ENCODE results near the gene NCS1. TPM values are rescaled to one million over a fixed set of nuclear protein-coding genes. Genes with fewer than 3 reads are reported as not detected.
A peak's percentile ranks its signal among the peaks of the same experiment; 100 is the strongest.

Gene NCS1
- total RNA-seq, 1 experiment from 2014 or later = 68.7 TPM

- no peaks in the 10 kb centered on the region for H4K20me1 ChIP-seq (ENCODE audit: insufficient read depth)
- H3K27me3 ChIP-seq (ENCODE audit: insufficient read depth, low read length) = no peaks in the 10 kb centered on the region
- intact Hi-C loops (cut with micrococcal nuclease) = no loop called here
- DNase-seq (ENCODE audit: low read depth, low spot score) = no peak
- H3K36me3 ChIP-seq (ENCODE audit: control insufficient read depth in 1 of 2, insufficient read depth in 2 of 2, low read length in 2 of 2) = no peaks in the 10 kb centered on the region
- no peaks in the 10 kb centered on the region for H3K9me3 ChIP-seq (ENCODE audit: control insufficient read depth in 1 of 2, insufficient read depth in 1 of 2, low read depth in 1 of 2, low read length in 2 of 2)
- RAD21 ChIA-PET (ENCODE audit: low non-redundant PET in 1 of 2, low total read pairs in 2 of 2, uncharacterized antibody in 2 of 2, unreplicated experiment in 2 of 2) = no interaction called here
- no peaks in the 10 kb centered on the region for H3K79me2 ChIP-seq (ENCODE audit: insufficient read depth, low read length)
- H3K4me3 ChIP-seq (replicated peaks in 1 of 2; ENCODE audit: low read depth in 1 of 2, low read length in 2 of 2) = peak overlapping the region; percentile 28 to 40
- peaks cover 0 to 22% of the 10 kb centered on the region in 2 experiments; a peak in 2 of 4 replicates for H3K4me1 ChIP-seq (ENCODE audit: control insufficient read depth in 1 of 2, insufficient read depth in 2 of 2, low read length in 2 of 2)
- H3K27ac ChIP-seq (ENCODE audit: low read depth, low read length) = no peak overlapping the region
- peak; percentile 21 for ATAC-seq
- TF ChIP-seq RAD21 (IDR thresholded peaks at IDR 0.05; ENCODE audit: low read depth) (no peak), EGR1 (IDR thresholded peaks at IDR 0.05; ENCODE audit: low read depth) (no peak)
- BruUV-seq (replicated peaks) = no TSS peak
- CTCF ChIA-PET = interaction anchor here (0.5 to 1.4 kb wide), 4 partner anchors 10 to 1101 kb away, joined by 3 to 4 read pairs (median 3); no protein-coding TSS in a partner anchor
- peak overlapping the region; percentile 70 for H3K4me2 ChIP-seq (ENCODE audit: low read length)
- POLR2A ChIA-PET = no interaction called here
- H2AFZ ChIP-seq (ENCODE audit: low read depth, low read length, poor library complexity, severe bottlenecking) = peak overlapping the region; percentile 87
- no peak overlapping the region for H3K9ac ChIP-seq (ENCODE audit: low read length)
- H3K9me2 ChIP-seq (ENCODE audit: insufficient read depth) = no peaks in the 10 kb centered on the region
Observed at GRCh38 chr9:130242270-130243014, 70.2 kb downstream of the NCS1 start.

- peak overlapping the region; percentile 87 for H2AFZ ChIP-seq (ENCODE audit: low read depth, low read length, poor library complexity, severe bottlenecking)
- peak overlapping the region; percentile 70 for H3K4me2 ChIP-seq (ENCODE audit: low read length)
- DNase-seq (ENCODE audit: low read depth, low spot score) = peak; percentile 47
Observed at GRCh38 chr9:130243015-130243881, 71.0 kb downstream of the NCS1 start.

More at GRCh38 chr9:130243015-130243881, 71.0 kb downstream of the NCS1 start:
- peaks cover 0 to 22% of the 10 kb centered on the region in 2 experiments; a peak in 2 of 4 replicates for H3K4me1 ChIP-seq (ENCODE audit: control insufficient read depth in 1 of 2, insufficient read depth in 2 of 2, low read length in 2 of 2)
- intact Hi-C loops (cut with micrococcal nuclease) = no loop called here
- no peak overlapping the region for H3K9ac ChIP-seq (ENCODE audit: low read length)
- ChIA-PET RAD21 (ENCODE audit: low non-redundant PET in 1 of 2, low total read pairs in 2 of 2, uncharacterized antibody in 2 of 2, unreplicated experiment in 2 of 2) (no interaction called here), CTCF (interaction anchor here (1.0 kb wide), 1 partner anchor 9 kb away, joined by 4 read pairs; no protein-coding TSS in a partner anchor), POLR2A (no interaction called here)
- peak overlapping the region; percentile 28 to 40 for H3K4me3 ChIP-seq (replicated peaks in 1 of 2; ENCODE audit: low read depth in 1 of 2, low read length in 2 of 2)
- H3K9me3 ChIP-seq (ENCODE audit: control insufficient read depth in 1 of 2, insufficient read depth in 1 of 2, low read depth in 1 of 2, low read length in 2 of 2) = no peaks in the 10 kb centered on the region
- TF ChIP-seq RAD21 (IDR thresholded peaks at IDR 0.05; ENCODE audit: low read depth) (peak; percentile 65), YY1 (IDR thresholded peaks at IDR 0.05; ENCODE audit: extremely low read depth, insufficient replicate concordance, low read depth, low read length) (peak; percentile 17), EGR1 (IDR thresholded peaks at IDR 0.05; ENCODE audit: low read depth) (no peak)
- TF ChIP-seq, protein P1, sequence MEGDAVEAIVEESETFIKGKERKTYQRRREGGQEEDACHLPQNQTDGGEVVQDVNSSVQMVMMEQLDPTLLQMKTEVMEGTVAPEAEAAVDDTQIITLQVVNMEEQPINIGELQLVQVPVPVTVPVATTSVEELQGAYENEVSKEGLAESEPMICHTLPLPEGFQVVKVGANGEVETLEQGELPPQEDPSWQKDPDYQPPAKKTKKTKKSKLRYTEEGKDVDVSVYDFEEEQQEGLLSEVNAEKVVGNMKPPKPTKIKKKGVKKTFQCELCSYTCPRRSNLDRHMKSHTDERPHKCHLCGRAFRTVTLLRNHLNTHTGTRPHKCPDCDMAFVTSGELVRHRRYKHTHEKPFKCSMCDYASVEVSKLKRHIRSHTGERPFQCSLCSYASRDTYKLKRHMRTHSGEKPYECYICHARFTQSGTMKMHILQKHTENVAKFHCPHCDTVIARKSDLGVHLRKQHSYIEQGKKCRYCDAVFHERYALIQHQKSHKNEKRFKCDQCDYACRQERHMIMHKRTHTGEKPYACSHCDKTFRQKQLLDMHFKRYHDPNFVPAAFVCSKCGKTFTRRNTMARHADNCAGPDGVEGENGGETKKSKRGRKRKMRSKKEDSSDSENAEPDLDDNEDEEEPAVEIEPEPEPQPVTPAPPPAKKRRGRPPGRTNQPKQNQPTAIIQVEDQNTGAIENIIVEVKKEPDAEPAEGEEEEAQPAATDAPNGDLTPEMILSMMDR (IDR thresholded peaks at IDR 0.05 in 2 of 3, conservative IDR thresholded peaks at IDR 0.05 in 1 of 3; ENCODE audit: borderline replicate concordance in 1 of 3, insufficient read depth in 1 of 3, low read depth in 2 of 3, low read length in 2 of 3) = peak; percentile 58 to 91 (median 81); a peak in 5 of 6 replicates
- no peaks in the 10 kb centered on the region for H3K36me3 ChIP-seq (ENCODE audit: control insufficient read depth in 1 of 2, insufficient read depth in 2 of 2, low read length in 2 of 2)
- no peaks in the 10 kb centered on the region for H3K79me2 ChIP-seq (ENCODE audit: insufficient read depth, low read length)
- H4K20me1 ChIP-seq (ENCODE audit: insufficient read depth) = no peaks in the 10 kb centered on the region
- no peaks in the 10 kb centered on the region for H3K27me3 ChIP-seq (ENCODE audit: insufficient read depth, low read length)
- peak; percentile 82 for ATAC-seq
- no peaks in the 10 kb centered on the region for H3K9me2 ChIP-seq (ENCODE audit: insufficient read depth)
- no peak overlapping the region; the same call in 1 of the 2 replicates for H3K27ac ChIP-seq (ENCODE audit: low read depth, low read length)
- no TSS peak for BruUV-seq (replicated peaks)
